NT2/D1 (cell line): Measurements from ENCODE around the gene LHX5.

Experiments
- SUZ12 ChIP-seq: IDR thresholded peaks from 2 replicates; pipeline ENCODE4 v1.6.1; 2011; ENCODE audit not compliant: insufficient read length, insufficient read depth; ENCODE audit errors: extremely low read depth
- ZNF274 ChIP-seq: IDR thresholded peaks from 2 replicates; pipeline ENCODE4 v1.6.1; 2011; ENCODE audit warnings: mild to moderate bottlenecking, low read depth, low read length

GRCh38 chr12:113473400-113473799 lies 1.7 kb upstream of the LHX5 start:
- TF ChIP-seq ZNF274 (no peak), SUZ12 (no peak)
